Measurements from ENCODE around the gene SPCS3.
"Not testable (repeated sequence)": the region's sequence is repeated elsewhere in the genome, so short reads cannot be mapped to it uniquely, and the experiment has no call there.

Gene SPCS3

DNA sequence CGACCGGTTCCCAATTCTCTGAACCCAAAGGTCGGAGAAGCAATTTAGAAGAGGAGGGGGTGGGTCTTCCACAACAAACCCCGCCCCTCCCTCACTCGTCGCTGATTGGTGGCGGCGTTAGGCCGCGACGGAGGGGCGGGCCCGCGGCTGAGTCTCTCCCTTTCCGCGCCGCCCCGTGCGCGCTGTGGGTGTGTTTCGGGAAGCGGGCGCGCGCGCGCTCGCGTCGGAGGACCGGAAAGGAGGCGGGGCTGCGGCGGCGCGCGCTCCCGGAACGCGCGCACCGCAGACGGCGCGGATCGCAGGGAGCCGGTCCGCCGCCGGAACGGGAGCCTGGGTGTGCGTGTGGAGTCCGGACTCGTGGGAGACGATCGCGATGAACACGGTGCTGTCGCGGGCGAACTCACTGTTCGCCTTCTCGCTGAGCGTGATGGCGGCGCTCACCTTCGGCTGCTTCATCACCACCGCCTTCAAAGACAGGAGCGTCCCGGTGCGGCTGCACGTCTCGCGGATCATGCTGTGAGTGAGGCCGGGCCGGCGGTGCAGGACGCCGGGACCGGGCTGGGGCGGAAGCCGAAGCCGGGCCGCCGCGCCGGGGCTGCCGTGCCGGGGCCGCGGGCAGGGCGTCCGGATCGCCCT, at the start of gene SPCS3:
TSS of gene SPCS3 (plus strand) at position 263 of the 636 bp plus-strand sequence. CDS start at position 374, 111 bp downstream.
- DNase-seq = peak; percentile 88

DNA sequence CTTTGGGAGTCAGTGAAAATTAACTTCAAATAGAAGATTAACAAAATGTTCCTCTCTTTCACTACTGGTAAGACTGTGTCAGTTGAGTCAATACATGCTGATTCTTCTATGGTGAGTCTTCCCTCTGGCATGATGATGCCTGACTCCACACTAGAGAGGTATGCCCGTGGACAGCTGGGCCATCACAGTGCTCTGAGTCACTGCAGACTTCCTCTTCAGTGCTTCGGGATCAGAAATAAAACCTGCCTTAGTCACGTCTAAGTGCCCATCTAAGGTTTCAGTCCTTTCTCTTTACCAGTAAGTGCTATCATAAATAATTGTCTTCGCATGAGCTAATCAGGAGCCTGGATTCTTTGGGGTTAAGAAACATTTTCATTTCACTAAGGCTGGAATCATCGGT, 49.1 kb upstream of the SPCS3 start:
- DNase-seq = no peak

- DNase-seq = no peak
These were observed 48.0 kb upstream of the SPCS3 start for GRCh38 chr4:176271749-176272148.

- DNase-seq = no peak
These were observed 47.0 kb upstream of the SPCS3 start for GRCh38 chr4:176272799-176273198.

GRCh38 chr4:176273736-176274135, 46.0 kb upstream of the SPCS3 start:
- no peak for DNase-seq

DNA sequence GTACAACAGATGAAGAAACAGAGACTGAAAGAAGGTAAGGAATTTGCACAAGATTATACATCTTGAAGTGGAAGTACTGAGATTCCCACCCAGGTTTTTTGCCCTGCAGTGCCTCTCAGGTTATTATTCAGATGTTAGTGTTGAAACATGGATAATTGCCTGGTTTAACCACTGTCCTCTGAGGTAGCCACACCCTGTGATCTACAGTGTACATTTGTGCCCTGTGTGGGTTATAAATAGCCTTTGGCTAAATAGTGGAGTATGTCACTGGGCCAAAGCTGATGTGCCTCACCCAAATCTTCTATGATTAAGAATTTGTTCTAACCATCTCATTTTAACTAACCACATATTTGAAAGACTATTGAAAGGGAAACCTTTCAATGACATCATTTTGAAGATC, 45.3 kb upstream of the SPCS3 start:
- DNase-seq = no peak

GRCh38 chr4:176276710-176277109, 43.1 kb upstream of the SPCS3 start:
- no peak for DNase-seq

- peak; percentile 1 for DNase-seq
These were observed 42.4 kb upstream of the SPCS3 start for GRCh38 chr4:176277162-176277904.

GRCh38 chr4:176279560-176279959, 40.2 kb upstream of the SPCS3 start:
- not testable (repeated sequence) for DNase-seq

- DNase-seq = no peak
These were observed 33.0 kb upstream of the SPCS3 start for GRCh38 chr4:176286728-176287127.

GRCh38 chr4:176287546-176287945, 32.2 kb upstream of the SPCS3 start:
- DNase-seq = no peak

- DNase-seq = no peak
These were observed 31.7 kb upstream of the SPCS3 start for GRCh38 chr4:176288020-176288419.

GRCh38 chr4:176289561-176289960, 30.2 kb upstream of the SPCS3 start:
- no peak for DNase-seq

- DNase-seq = no peak
These were observed 29.2 kb upstream of the SPCS3 start for GRCh38 chr4:176290520-176290919.

DNA sequence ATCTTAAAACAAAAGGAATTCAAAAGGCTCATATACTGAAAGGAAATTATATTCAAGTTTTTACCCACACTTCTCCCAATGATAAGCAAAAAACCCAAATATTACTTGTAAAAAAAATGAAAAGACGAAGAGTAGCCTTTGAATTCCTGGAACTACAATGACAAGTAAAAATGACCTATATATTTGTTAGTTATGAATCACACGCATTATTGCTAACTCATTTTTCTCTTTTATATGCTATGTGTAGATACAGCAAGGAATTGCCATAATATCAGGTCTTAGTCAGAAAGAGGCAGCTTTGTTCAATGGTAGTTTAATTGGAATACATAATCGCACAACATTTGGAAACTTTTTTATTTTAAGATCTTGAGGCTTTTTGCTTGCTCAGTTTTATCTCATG, 28.0 kb upstream of the SPCS3 start:
- DNase-seq = no peak

- DNase-seq = no peak
These were observed 26.8 kb upstream of the SPCS3 start for GRCh38 chr4:176292920-176293319.

- no peak for DNase-seq
These were observed 26.1 kb upstream of the SPCS3 start for GRCh38 chr4:176293660-176294059.

DNA sequence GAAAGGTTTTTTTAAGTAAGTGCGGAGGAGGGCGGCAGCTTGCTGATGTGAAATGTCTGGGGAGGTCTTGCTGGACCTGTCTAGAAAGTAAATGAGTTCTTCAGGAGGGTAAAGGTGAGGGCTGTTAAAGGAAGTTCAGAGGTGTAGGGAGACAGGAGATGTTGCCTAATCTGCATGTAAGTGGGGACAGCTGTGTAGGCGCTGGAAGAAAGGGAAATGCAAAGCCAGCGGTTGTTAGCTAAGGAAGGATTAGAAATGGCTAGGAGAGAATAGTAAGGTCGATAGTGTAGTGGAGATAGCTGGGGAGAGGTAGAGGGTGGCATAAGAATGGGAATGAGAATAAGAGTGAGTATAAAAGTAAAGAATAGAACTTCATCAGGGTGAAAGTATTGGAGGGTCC, 23.9 kb upstream of the SPCS3 start:
- DNase-seq = not testable (repeated sequence)

GRCh38 chr4:176298664-176299063, 21.1 kb upstream of the SPCS3 start:
- DNase-seq = no peak

- DNase-seq = no peak
These were observed 19.7 kb upstream of the SPCS3 start for GRCh38 chr4:176300036-176300435.

DNA sequence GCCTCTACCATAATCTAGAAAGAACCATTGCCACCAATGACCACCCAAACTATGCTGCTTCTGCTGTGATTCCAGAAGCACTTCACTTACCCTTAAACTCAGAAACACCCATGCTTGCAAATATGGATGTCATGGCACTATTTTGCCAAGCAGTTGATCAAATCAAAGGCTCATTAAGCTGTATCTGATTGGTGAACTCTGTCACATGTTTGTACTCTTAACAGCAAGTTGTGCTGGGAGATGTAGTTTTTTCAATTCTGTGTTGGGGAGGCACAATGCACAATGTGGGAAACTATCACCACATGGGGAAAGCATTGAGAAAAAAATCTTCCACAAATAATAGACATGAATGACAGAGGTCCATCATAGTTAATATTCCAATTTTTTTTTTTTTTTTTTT, 19.2 kb upstream of the SPCS3 start:
- DNase-seq = no peak

DNA sequence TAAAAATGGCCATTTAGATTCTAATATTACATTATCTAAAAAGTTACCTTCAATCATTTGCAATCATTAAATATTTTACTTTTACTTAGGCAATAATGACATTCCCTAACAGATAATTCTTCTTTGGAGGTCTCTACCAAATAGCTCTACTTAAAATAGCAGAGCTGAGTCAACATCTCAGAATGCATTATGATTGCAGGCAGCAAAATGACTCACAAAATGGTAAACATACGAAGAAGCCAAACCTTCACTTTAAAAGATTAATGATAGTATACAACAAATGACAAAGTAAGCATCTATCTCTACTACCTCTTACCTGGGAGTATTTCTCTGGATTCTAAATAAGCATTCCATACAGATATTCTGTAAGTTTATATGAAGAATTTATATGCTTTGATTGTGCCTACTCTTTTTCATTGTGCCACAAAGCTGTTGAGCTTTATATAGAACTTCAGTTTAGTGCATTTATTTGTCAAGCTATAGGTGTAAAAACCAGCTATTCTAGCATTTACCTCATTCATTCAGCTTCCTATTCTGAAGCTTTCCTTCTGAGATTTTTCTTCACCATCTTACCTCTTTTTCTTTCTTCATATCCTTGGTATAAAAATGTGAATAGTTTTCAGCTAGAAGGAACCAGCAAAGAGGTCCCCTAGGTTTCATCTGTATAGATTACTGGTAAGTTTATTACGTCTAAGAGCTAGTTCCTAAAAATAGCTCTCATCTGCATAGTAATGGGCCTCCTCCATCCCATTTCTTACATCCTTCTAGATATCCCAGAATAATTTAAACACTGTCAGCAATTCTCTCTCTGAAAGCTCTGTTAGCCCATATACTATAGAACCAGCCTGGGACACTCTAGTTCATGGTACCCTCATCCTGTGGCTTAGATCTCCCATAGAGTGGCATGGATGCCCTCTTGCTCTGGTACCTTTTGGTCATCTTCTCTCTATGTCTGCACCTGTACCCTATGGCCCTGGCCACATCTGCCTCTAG, 17.2 kb upstream of the SPCS3 start:
- DNase-seq = no peak

DNA sequence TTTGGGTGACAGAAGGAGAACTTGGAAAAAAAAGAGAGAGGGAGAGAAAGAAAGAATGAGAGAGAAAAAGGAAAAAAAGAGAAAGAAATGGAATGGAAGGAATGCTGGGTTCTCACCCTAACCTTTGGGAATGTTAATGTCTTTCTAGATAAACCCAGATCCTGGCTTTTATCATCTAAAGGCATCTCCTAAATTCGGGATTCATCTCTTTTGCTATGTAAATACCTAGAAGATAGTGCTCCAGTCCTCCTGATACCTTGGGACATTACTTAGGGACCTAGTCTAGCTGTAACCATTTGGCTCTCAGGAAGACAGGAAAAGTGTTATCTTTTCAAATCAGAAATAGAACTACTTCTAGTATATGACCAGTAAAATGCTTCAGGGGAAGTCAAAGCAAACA, 15.8 kb upstream of the SPCS3 start:
- DNase-seq = no peak

Measured in NCI-H1048 (cell line).